ENCODE results near the gene TNIP1.
A peak's percentile ranks its signal among the peaks of the same experiment; 100 is the strongest.

Gene TNIP1

DNA sequence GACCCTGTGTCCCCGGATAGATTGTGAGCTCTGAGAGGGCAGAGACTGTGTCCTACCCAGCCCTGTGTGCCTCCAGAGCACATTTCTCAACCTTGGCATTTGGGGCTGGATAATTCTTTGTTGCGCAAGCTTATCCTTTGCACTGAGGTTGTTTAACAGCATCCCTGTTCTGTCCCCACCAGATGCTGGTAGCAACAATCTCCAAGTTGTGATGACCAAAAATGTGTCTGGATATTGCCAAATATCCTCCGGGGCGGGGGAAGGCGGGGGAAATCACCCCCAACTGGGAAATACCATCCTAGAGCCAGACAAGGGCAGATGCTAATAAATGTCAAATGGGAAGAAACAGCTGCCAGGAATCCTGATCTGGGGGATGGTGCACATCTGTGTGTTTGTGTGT lies 24.0 kb upstream of the TNIP1 start:
- no peak for DNase-seq

DNA sequence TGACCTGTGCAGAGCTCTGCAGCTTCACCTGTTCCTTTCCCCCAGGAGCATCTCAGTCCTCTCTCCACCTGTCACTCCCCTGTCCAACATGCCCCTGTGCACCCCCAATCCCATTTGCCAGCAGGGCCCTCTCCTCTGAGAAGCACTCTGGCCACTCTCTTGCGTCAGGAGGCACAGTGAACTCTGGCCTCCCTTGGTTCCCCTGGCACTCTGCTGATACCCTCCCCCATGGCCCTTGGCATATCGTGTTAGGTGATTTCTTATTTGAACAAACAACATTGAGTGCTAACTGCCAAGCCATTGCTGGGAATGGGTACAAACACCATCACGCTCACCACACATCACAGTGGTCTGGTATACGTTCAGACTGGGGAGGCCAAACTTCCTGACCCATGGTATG lies 20.9 kb upstream of the TNIP1 start:
- DNase-seq = no peak

DNA sequence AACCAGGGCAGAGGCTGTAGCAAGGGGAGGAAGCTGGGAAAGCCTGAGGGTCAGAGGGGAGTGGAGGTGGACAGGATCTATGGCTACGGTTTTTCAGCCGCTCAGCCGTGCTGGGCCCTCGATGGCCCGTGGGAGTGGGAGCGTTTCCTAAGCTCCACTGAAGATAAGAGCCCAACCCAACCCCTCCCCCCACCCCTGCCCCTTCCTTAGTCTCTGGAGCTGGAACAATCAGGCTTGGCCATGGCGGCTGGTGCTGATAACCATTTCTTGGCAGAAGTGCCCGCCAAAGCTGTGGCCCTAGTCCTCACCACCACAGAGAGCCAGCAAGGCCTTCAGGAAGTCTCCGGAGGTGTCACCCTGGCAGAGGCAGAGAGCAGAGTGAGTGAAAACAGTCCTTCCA lies 20.3 kb upstream of the TNIP1 start:
- DNase-seq = no peak

DNA sequence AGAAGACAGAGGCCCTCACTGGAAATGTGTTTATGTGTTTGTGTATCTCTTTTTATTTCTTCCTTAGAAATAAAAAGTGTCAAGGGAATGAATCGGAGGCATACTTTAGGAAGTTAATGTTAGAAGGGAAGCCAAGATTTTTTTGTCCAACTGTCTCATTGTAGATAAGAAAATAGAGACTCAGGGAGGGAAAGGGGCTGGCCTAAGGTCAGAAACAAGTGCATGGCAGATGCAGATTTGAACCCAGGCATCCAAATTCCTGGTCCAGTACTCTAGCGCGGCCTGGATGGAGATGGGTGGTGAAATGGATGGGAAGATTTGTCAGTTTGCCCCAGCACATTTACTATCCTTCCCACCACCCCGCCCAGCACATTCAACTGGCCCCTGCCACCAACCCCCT lies 19.8 kb upstream of the TNIP1 start:
- DNase-seq = no peak

DNA sequence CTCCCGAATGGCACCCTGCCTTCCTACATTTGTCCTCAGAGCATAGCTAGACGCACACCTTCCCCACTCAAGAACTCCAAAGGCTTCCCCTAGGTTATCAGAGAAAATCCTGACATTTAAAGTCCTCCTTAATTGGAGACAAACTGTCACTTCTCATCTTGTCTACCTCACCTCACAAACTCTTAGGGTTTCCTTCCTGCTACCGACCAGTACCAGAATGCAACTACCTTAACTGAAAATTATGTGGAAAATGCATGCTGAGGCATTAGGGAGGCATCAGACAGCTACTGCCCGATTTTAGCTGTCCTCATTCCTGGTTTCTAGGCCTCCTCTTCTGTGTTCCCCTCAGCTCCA lies 17.9 kb upstream of the TNIP1 start:
- DNase-seq = no peak

DNA sequence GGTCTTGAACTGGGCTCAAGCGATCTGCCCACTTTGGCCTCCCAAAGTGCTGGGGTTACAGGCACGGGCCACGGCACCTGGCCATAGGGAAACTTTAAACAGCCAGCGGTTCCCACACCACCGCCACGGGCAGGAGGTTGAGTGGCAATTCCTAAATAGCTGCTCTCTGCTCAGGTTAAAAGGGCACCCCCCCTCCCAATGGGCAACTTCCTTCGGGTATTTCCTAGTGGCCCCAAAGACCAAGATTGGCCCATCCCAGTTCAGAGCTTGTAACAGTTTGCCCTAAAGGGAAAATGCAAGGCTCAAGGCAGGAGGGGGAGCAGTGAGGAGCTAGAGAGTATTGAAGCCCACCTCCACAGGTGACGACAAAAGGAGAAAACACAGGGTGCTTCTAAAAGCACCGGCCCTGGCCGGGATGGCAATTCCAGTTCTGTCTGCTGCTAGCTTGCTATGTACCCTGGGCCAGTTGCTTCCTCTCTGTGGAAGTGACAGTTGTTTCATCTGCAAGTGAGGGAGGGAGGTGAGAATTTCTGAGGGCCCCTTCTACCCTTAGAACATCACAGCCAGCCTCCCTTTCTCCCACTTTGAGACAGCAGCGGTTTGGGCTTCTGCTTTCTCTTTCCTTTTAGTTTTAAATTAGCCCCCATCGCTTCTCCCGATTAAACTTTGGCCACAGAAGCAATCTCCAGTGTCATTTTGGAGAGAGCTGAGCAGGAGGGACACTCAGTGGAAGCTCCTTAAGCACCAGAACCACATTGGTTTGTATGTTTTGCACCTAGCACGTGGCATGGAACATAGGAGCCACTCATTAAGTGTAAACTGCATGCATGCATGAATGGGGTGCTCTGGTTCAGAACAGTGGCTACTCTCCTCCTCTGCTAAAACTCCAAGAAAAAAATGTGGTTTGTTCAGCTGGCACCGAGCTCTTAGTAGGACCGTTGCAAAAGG lies 17.3 kb upstream of the TNIP1 start:
- DNase-seq = peak; percentile 35

DNA sequence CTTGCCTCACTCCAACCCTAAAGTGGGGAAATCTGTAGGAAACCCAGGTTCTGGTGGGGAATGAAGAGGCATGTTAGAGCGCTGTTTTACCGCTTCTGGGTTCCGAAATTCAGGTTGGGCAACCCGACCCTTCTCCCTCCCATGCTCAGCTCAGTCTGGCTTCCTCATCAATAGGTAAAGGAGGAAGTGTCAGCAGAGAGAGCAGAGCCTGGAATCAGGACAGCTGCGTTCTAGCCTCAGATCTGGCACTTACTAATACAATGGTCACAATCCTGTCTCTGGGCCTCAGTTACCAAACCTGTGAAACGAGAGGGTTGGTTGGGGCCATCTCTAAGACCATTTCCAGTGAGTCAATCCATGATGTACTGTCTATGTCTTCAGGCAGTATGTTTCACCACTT lies 16.2 kb upstream of the TNIP1 start:
- peak; percentile 54 for DNase-seq

DNA sequence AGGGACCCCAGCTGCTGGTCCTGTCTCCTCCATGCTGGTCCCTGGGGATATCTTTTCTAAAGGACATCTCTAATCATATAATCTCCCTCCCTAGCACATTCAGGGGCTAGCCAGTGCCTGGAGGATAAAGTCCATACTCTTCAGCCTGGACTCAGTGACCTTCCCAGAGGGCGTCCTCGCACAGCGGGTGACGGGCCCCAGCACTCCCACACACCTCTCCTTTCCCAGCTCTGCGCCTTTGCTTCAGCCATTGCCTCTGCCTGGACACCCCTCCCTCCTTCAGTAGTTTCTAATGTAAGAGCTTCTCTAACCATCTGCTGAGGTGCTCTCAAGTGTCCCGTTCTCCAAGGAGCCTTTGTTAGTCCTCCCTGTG lies 15.2 kb upstream of the TNIP1 start:
- no peak for DNase-seq

DNA sequence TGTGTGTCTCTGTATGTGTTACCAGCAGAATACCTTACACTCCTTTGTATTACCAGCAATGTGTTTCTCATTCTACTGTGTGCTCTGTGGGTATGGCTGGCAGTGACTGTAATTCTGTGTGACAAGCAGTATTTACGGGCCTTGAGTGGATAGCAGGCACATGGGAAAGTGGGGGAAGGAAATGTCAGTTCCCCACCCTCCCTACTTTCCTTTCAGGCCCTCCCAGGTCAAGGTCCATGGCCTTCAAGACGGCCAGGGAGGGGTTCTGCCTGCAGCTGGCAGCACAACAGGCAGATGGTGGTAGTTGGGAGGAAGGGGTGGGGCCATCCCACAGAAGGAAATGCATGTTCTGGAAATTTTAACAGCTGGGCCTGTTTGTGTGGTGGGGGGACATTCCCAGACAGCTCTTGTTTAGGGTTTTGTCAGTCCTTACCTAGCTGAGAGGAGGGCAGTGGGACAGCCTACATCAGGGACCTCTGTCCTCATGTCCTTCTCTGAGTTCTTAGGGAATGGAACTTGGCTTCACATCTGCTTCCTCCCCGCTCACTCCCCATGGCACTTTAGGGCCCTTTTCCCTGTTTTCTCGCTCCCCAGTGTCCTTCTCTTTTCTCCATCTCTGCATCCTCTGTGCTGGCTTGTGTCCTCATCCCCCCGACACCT lies 14.6 kb upstream of the TNIP1 start:
- DNase-seq = no peak

DNA sequence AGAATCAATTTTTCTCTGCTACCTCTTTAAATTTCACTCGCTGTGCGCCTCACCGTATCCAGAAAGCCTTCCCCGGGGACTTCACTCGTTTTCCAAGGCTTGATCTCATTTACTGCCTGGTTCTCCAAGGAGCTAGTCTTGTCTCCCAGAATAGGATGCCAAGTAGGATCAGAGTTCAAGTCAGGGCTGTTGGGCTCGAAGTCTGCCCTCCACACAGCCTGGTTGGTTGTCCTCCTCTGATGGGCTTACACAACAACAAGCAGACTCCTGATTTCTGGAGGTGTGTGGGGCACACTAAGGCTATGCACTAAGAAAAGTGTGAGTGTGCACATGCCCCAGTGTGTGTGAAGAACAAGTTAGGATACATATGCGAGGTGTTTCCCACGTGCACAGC lies 14.0 kb upstream of the TNIP1 start:
- no peak for DNase-seq

DNA sequence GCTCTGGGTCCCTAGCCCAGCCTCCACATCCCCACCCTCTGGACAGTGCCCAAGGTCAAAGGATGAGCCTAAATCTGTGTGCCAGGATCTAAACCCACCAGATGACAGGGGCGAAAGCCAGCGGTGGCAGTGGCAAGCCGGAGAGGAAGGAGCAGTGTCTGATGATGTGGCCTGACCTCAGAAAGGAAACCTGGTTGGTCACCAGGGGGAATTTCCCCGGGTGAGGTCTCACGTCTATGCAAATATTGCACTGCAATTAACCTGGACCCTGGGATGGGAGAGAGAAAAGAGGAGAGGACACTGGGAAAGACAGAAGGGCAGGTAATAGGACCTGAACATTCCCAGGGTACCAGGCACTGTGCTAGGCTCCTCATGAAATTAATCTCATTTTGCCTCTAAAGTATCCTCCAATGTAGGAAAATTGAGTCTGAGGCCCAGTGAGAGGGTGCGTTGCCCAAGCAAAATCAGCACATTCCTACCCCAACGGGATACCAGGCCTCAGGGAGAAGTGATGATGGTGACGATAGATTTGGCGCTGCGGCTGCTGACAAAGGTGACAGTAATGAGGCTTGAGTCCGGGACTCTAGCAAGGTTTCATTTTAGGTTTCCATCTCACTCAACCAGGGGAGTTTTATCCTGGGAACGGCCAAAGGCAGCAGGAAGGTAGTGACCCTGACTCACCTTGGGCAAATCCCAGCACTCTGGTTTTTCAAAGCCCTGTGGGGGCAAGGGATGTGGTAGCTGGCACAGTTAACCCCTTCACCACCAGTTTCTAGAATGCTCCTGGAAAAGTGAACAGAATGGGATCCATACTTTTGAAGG lies 13.4 kb upstream of the TNIP1 start:
- DNase-seq = peak; percentile 80

DNA sequence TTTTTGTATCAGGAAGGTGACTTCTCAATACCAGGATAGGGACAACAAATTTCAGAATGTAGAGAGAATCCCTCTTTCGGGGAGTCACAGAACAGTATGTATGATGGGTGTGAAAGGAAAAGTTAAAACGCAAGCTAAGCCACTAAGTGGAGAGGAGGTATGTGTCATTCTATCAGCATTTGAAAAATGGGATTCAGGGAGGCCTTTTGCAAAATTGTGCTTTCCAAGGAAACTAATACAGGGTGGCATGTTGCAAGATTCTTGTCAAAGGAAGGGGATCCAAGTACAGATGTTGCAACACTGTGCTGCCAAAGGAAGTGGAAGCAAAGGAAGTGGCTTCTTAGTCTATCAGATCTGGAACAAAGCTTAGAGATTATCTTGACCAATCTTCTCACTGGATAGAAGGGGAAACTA lies 12.6 kb upstream of the TNIP1 start:
- peak; percentile 58 for DNase-seq

DNA sequence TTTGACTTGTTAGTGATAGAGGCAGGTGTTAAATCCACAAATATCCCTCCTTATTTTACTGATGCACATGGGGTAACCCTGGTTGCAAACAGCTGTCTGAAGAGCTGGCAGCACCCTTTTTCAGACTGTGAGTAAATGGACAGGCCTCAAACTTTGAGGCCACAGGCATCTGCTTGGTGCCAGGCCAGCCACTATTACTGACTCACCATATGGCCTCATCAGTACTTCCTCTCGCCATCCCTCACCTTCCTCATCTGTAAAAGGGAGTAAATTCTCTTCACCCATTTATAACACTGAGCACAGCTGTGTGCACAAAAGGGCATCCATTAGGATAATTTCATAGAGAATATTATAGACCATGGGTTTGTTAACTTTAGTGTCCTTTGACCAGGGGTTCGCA lies 11.9 kb upstream of the TNIP1 start:
- peak; percentile 68 for DNase-seq

DNA sequence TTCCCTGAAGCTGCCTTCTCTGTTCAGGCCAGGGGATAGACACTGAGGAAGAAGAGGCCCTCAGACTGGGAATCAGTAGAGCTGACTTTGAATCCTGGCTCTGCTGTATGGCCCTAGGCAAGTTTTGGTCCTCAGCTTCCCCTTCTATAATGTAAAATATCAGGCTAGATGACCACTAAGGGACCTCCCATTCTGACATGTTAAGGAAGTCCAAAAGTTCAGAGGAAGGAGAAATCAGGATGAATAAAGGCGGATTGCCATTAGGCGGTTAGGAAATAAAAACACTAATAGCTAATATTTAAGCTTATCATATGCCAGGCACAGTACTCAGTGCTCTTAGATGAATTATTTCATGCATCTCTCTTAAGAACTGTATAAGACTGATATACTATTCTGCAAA lies 8.9 kb upstream of the TNIP1 start:
- no peak for DNase-seq

DNA sequence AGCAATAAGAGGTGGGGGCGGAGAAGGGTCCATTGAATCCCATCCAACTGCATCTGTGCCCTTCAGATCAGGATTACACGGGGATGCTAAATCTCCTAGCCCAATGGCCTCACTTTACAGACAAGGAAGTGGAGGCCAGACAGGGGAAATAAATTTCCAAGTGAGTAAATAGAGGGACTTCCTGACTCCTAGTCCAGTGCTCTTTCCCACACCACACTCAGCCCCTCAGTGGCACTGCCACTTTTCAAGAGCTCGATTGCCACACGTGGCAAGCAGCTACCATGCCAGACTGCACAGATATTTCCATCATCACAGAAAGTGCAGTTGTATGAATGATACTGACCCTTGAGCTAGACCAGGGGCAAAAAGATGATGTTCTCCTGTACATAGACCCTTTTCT lies 8.2 kb upstream of the TNIP1 start:
- DNase-seq = no peak

DNA sequence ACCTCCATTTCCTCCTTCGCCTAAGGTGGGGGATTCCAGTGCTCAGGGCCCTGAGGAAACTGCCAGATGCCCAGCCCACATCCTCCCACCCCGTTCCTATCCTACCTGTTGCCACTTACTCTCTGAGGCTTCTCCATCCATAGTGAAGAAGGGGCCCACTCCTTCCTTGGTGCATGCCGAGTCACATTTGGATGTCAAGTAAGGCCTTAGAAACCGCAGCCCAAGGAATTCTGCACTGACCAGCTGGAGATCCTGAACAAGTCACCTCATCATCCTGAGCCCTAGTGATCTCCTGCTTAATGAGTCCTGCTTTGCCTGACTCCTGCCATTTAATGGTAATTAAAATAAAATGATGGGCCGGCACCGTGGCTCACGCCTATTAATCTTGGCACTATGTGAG lies 6.7 kb upstream of the TNIP1 start:
- DNase-seq = no peak

DNA sequence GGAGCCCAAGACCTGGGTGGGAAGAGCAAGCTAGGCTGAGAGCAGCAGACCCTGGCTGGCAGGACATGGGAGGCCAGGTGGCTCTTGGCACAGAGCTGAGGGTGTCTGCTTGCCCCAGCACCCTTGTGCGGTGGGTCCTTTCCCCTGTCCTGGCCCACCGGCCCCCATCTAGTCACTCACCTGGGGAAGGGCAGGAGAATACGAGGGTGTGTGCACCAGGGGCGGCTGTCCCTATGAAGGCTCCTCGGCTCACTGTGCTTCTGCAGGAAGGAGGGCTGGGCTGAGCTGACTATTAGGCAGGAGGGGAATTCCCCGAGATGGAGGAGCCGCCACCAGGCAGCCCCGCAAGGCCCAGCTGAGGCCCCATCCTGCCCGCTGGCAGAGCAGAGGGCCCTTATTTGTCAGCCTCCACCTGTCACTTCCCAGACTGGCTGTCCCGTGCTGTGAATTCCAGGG lies 6.1 kb upstream of the TNIP1 start:
- peak; percentile 67 for DNase-seq

DNA sequence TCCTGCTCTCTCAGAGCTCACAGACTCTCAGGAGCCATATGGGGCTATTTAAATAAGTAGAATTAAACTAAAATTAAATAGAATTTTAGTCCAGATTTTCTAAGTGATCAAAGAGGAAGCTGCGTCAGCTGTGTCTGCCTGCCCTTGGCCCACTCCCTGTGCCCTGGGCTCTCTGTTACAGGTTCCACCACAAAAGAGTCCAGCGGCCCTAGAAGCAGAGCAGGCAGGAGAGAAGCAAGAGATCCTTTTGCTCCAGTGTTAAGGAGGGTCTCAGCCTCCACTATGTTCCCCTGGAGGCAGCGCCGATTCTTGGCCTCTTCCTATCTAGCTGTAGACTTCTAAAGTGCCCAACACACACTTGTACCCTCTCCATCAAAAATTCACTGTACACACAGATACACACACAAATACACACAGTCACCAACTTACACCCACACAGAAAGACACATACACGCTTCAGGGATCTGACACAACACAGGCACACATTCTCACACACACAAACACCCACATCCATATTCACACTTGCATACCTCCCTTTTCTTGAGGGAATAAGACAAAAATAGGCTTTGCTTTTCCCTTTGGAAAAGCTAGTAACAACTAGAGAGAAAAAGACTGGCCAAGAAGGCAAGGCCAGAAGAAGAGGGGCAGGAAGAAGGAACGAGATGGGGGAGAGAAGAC lies 5.5 kb upstream of the TNIP1 start:
- no peak for DNase-seq

DNA sequence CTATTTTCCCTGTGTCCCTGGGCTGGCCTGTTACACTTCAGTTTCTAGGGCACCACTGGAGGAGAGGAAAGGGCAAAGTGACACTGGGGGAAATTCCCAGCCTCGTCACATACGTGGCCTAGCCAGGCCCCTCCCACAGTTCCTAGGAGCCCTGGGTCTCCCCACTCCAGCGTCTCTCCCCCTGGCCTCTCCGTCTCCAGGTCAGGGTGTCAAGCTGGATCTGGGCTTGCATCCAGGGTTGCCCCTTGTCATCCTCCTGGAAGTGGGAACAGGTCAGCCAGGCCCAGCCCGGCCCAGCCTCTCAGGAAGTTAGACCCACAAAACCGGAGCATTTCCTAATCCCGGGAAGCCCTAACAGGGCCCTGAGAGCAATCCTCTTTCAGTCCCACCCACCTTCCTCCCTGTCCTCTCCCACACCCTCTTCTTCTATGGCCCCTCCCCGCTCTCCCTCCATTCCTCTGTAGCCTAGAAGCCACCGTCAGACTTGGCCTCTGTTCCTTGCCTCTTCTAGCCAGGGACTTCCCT lies 4.7 kb upstream of the TNIP1 start:
- DNase-seq = peak; percentile 67

DNA sequence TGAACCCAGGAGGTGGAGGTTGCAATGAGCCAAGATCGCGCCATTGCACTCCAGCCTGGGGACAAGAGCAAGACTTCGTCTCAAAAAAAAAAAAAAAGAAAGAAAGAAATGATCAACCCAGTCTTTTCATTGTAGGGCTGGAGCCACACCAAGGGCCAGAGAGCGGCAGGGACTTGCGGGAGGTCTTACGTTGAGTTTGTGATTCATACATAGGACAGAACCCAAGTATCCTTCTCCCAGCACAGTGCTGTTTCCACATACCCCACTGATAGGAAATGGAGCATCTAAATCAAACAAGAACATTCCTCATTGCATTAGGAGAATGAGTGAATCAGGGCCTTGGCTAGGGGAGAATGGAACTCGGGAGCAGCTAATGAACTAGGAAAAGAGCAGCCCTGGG lies 3.5 kb upstream of the TNIP1 start:
- DNase-seq = no peak

DNA sequence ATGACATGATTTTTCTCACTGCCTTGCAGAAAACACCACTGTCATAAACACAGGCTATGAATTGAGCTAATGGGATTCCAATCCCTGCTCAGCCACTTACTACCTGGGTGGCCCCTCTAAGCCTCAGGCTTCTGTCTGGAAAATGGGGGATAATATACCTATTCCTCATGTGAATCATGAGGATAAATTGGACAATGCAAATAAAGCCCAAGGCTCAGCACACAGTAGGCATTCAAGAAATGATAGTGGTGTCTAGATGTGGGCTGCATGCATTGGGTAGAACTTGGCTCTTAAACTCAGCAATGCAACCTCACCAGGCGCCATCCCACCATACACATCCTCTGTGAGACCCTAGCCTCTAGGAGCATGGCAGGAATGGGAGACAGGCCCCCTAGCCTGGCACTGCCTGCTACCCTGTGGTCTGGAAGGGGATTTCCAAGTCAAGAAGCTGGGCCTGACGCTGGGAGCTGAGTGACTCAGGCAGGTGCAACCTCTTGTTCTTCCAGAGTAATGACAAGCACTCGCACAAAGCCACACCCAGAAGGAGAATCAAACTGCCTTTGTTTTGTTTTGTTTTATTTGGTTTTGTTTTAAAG lies 2.3 kb upstream of the TNIP1 start:
- DNase-seq = peak; percentile 74

DNA sequence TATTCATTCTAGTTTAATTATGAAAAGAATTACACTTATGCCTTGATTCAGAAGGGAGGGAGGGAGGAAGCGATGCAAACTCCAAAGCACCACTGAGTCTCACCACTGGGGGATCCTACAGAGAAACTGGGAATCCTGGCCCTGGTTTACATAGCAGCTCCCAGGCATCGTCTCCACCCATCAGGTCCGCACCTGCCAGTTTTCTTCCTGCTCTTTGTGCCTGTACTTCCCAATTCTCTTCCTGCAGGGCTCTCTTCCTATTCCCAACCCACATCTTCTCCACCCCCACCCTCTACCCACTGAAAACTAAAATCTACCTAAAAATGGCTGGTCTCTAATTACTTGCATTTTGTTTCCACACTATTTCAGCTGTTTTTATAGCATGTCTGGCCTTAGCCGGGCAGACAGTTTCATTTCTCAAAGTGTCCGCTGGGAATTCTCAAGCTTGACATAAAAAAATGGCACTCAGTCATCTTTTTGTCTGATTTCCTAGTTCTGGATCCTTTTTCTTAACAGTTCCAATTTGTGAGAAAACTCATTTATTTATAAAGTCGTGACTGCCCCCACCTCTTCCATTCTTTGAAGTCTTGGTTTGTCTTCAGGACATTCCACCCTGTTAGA lies 1.6 kb upstream of the TNIP1 start:
- DNase-seq = no peak
